Neural cell (in vitro differentiated cells): ENCODE measurements around the gene ETV3L. TPM values are rescaled to one million over a fixed set of nuclear protein-coding genes. Genes with fewer than 3 reads are reported as not detected.

ENCODE experiments used
- H2AFZ ChIP-seq: fragments of 200-600, 300-800 bp; sonication (generic), shearing (Covaris generic); 2 replicates; pipeline ENCODE4 v1.6.0; 2014; ENCODE audit warnings: low read depth, mild to moderate bottlenecking, antibody characterized with exemption, low read length, moderate library complexity
- H3F3A ChIP-seq: fragments of 200-600 bp; shearing (Covaris generic); 2 replicates; pipeline ENCODE4 v1.6.1; 2016; ENCODE audit warnings: mild to moderate bottlenecking, moderate library complexity, mixed read lengths, antibody characterized with exemption, low read length; ENCODE audit not compliant: insufficient read depth, poor library complexity, severe bottlenecking
- H3K27ac ChIP-seq: fragments of 200-600, 300-800 bp; sonication (generic), shearing (Covaris generic); 2 replicates; pipeline ENCODE4 v1.5.1; 2014; ENCODE audit warnings: mild to moderate bottlenecking, low read length, moderate library complexity
- H3K27me3 ChIP-seq: fragments of 300-800, 200-600 bp; sonication (generic), shearing (Covaris generic); 2 replicates; pipeline ENCODE4 v1.6.0; 2014; ENCODE audit warnings: mild to moderate bottlenecking, low read depth, low read length, moderate library complexity; ENCODE audit not compliant: insufficient read depth
- H3K36me3 ChIP-seq: fragments of 300-800, 200-600 bp; sonication (generic), shearing (Covaris generic); 2 replicates; pipeline ENCODE4 v1.5.1; 2014; ENCODE audit warnings: mild to moderate bottlenecking, antibody characterized with exemption, low read length, moderate library complexity; ENCODE audit not compliant: insufficient read depth
- H3K4me2 ChIP-seq: fragments of 300-800, 200-600 bp; sonication (generic), shearing (Covaris generic); 2 replicates; pipeline ENCODE4 v1.6.0; 2014; ENCODE audit warnings: mild to moderate bottlenecking, low read length
- H3K4me3 ChIP-seq: fragments of 300-800, 200-600 bp; sonication (generic), shearing (Covaris generic); 2 replicates; pipeline ENCODE4 v1.5.1; 2014; ENCODE audit warnings: mild to moderate bottlenecking, low read length, moderate library complexity
- H3K79me2 ChIP-seq: fragments of 200-600 bp; shearing (Covaris generic); replicated peaks from 2 replicates; pipeline ENCODE4 v1.6.0; 2014; ENCODE audit warnings: mild to moderate bottlenecking, low read length, moderate library complexity; ENCODE audit not compliant: insufficient read depth
- H3K9ac ChIP-seq: fragments of 300-800, 200-600 bp; sonication (generic), shearing (Covaris generic); 2 replicates; pipeline ENCODE4 v1.6.1; 2016; ENCODE audit warnings: mild to moderate bottlenecking, low read length, mixed read lengths
- H3K9me2 ChIP-seq: fragments of 200-600 bp; shearing (Covaris generic); 2 replicates; pipeline ENCODE4 v1.6.1; 2016; ENCODE audit warnings: mild to moderate bottlenecking, low read length, mixed read lengths; ENCODE audit not compliant: insufficient read depth
- H3K9me3 ChIP-seq: fragments of 200-600, 300-800 bp; sonication (generic), shearing (Covaris generic); 2 replicates; pipeline ENCODE4 v1.6.1; 2016; ENCODE audit warnings: mild to moderate bottlenecking, mixed run types, low read length, moderate library complexity, mixed read lengths
- H4K20me1 ChIP-seq: fragments of 200-600 bp; shearing (Covaris generic); 2 replicates; pipeline ENCODE4 v1.6.1; 2016; ENCODE audit warnings: mild to moderate bottlenecking, mixed run types; ENCODE audit not compliant: insufficient read depth
- EP300 ChIP-seq: fragments of 450-650 bp; conservative IDR thresholded peaks from 2 replicates; pipeline ENCODE4 v1.6.1; 2014; ENCODE audit warnings: antibody characterized with exemption, mild to moderate bottlenecking, moderate library complexity; ENCODE audit not compliant: poor library complexity, severe bottlenecking
- EZH2 ChIP-seq: fragments of 200-600, 300-800 bp; shearing (Covaris generic), sonication (generic); IDR thresholded peaks from 2 replicates; pipeline ENCODE4 v1.6.1; 2014; ENCODE audit warnings: antibody characterized with exemption, low read length, borderline replicate concordance, mild to moderate bottlenecking; ENCODE audit not compliant: insufficient read depth, poor library complexity, severe bottlenecking
- MXI1 ChIP-seq: fragments of 450-650 bp; conservative IDR thresholded peaks from 2 replicates; pipeline ENCODE4 v1.6.1; 2014; ENCODE audit warnings: antibody characterized with exemption, mild to moderate bottlenecking; ENCODE audit not compliant: poor library complexity, severe bottlenecking
- POLR2AphosphoS5 ChIP-seq: IDR thresholded peaks from 2 replicates; pipeline ENCODE4 v1.6.1; 2012
- RAD21 ChIP-seq: fragments of 450-650 bp; conservative IDR thresholded peaks from 2 replicates; pipeline ENCODE4 v1.6.1; 2014; ENCODE audit warnings: antibody characterized with exemption, mild to moderate bottlenecking, moderate library complexity
- REST ChIP-seq: IDR thresholded peaks from 2 replicates; pipeline ENCODE4 v1.6.1; 2012; ENCODE audit warnings: borderline replicate concordance
- SMC3 ChIP-seq: fragments of 450-650 bp; conservative IDR thresholded peaks from 2 replicates; pipeline ENCODE4 v1.6.1; 2014; ENCODE audit warnings: antibody characterized with exemption, mild to moderate bottlenecking, moderate library complexity; ENCODE audit not compliant: poor library complexity
- TAF1 ChIP-seq: IDR thresholded peaks from 2 replicates; pipeline ENCODE4 v1.6.1; 2012; ENCODE audit warnings: low read depth
- polyA plus RNA-seq: library from polyadenylated mRNA; depleted of rRNA; stranded (reverse); fragments of >200 nt; gene quantifications from 2 replicates; pipeline ENCODE4 v1.2.3, GENCODE V29; 2014
- TF ChIP-seq, protein P1 (sequence below): fragments of 450-650 bp; IDR thresholded peaks from 2 replicates; pipeline ENCODE4 v1.5.1; 2014; ENCODE audit warnings: antibody characterized with exemption, mild to moderate bottlenecking, moderate library complexity; ENCODE audit not compliant: poor library complexity, severe bottlenecking

ETV3L gene
- polyA plus RNA-seq, 1 donor from 2014 or later, result not detected

GRCh38 chr1:157141212-157141855 lies 41.7 kb upstream of the ETV3L start:
- Histone ChIP-seq H3F3A (no peaks in the 10 kb centered on the region), H4K20me1 (no peaks in the 10 kb centered on the region), H3K4me2 (no peak overlapping the region), H3K27ac (no peak overlapping the region), H2AFZ (no peak overlapping the region), H3K4me3 (no peak overlapping the region), H3K9me2 (no peaks in the 10 kb centered on the region), H3K79me2 (peaks cover 8% of the 10 kb centered on the region), H3K36me3 (no peaks in the 10 kb centered on the region), H3K9ac (no peak overlapping the region), H3K9me3 (no peaks in the 10 kb centered on the region), H3K27me3 (no peaks in the 10 kb centered on the region)
- TF ChIP-seq SMC3 (no peak), EP300 (no peak), MXI1 (no peak)

DNA sequence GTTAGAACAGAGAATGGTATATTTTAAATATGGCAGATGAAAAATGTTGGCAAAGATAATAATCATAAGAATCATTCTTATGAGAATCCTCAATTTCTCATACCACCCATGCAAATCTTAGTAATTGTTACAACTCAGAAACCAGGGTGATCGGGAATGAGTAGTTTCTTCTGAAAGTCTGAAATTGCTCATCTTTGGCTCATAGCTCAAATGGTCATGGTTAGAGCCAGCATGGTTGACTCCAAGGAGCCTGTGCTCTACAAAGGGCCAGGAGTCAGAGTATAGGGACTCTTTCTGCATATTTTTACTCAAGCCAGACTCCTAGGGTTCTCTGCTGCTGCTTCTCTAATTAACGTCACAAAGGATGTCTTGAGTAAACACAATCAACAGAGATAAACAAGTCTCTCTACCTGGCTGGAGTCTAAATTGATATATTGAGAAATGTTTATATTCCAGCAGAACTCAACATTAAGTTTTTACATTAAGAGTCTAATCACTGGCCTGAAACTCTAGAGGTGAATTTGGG lies 40.5 kb upstream of the ETV3L start:
- no peak overlapping the region for H3K4me2 ChIP-seq

More for the DNA sequence above, 40.5 kb upstream of the ETV3L start:
- Histone ChIP-seq H2AFZ (no peak overlapping the region), H3F3A (no peaks in the 10 kb centered on the region), H3K4me3 (no peak overlapping the region), H3K36me3 (peaks cover 4% of the 10 kb centered on the region), H3K27me3 (no peaks in the 10 kb centered on the region), H3K9me3 (no peaks in the 10 kb centered on the region), H3K79me2 (peaks cover 17% of the 10 kb centered on the region), H4K20me1 (peaks cover 3% of the 10 kb centered on the region), H3K27ac (no peak overlapping the region), H3K9me2 (no peaks in the 10 kb centered on the region), H3K9ac (no peak overlapping the region)
- TF ChIP-seq RAD21 (no peak), REST (no peak), POLR2AphosphoS5 (no peak), SMC3 (no peak), TAF1 (no peak), EP300 (no peak), MXI1 (no peak), EZH2 (no peak)
- TF ChIP-seq, protein P1, sequence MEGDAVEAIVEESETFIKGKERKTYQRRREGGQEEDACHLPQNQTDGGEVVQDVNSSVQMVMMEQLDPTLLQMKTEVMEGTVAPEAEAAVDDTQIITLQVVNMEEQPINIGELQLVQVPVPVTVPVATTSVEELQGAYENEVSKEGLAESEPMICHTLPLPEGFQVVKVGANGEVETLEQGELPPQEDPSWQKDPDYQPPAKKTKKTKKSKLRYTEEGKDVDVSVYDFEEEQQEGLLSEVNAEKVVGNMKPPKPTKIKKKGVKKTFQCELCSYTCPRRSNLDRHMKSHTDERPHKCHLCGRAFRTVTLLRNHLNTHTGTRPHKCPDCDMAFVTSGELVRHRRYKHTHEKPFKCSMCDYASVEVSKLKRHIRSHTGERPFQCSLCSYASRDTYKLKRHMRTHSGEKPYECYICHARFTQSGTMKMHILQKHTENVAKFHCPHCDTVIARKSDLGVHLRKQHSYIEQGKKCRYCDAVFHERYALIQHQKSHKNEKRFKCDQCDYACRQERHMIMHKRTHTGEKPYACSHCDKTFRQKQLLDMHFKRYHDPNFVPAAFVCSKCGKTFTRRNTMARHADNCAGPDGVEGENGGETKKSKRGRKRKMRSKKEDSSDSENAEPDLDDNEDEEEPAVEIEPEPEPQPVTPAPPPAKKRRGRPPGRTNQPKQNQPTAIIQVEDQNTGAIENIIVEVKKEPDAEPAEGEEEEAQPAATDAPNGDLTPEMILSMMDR, result no peak
